Gastroesophageal sphincter (tissue), 3 donors: ENCODE data around the gene GLRA3.

Experiments used
- EP300 ChIP-seq: sonication (generic); formaldehyde crosslinking; IDR thresholded peaks from one replicate; pipeline ENCODE4 v1.6.1; 2017; ENCODE audit warnings: antibody characterized with exemption, mild to moderate bottlenecking
- POLR2A ChIP-seq, 2 donors: fragments of 450-650 bp; IDR thresholded peaks; one replicate each; pipeline ENCODE4 v1.6.1; 2017; ENCODE audit warnings: antibody characterized with exemption in 2 of 2, mild to moderate bottlenecking in 2 of 2, moderate library complexity in 1 of 2
- POLR2AphosphoS5 ChIP-seq: sonication (generic); formaldehyde crosslinking; IDR thresholded peaks from one replicate; pipeline ENCODE4 v1.6.1; 2017; ENCODE audit warnings: antibody characterized with exemption
- TF ChIP-seq, protein P1 (sequence below), 4 experiments: fragments of 200-600 bp in 2 of 4; fragments of 450-650 bp in 2 of 4; sonication (generic) in 1 of 4; IDR thresholded peaks; one replicate each; pipeline ENCODE4 v1.5.1; 2017 to 2019; ENCODE audit warnings: antibody characterized with exemption in 4 of 4, mild to moderate bottlenecking in 2 of 4, moderate library complexity in 2 of 4

DNA sequence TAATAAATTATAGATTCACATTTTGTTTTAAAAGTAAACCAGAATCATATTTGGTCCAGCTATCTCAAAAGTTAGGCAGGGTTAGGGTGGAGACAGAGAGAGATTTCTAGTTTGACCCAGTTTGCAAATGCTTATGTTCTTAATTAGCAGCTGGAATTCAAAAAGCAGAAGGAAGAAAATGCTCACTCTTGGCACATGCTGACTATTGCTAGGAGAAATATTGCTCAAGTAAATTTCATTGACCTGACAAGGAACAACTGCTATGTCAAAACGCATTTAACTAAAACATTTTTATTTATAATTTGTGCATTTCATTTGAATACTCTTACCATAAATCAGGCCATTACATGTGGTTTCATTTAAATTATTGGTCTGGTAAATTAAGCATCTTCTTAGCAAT, 131.8 kb downstream of the GLRA3 start:
- TF ChIP-seq, protein P1, sequence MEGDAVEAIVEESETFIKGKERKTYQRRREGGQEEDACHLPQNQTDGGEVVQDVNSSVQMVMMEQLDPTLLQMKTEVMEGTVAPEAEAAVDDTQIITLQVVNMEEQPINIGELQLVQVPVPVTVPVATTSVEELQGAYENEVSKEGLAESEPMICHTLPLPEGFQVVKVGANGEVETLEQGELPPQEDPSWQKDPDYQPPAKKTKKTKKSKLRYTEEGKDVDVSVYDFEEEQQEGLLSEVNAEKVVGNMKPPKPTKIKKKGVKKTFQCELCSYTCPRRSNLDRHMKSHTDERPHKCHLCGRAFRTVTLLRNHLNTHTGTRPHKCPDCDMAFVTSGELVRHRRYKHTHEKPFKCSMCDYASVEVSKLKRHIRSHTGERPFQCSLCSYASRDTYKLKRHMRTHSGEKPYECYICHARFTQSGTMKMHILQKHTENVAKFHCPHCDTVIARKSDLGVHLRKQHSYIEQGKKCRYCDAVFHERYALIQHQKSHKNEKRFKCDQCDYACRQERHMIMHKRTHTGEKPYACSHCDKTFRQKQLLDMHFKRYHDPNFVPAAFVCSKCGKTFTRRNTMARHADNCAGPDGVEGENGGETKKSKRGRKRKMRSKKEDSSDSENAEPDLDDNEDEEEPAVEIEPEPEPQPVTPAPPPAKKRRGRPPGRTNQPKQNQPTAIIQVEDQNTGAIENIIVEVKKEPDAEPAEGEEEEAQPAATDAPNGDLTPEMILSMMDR (IDR thresholded peaks at IDR 0.05), result no peak
- TF ChIP-seq POLR2A (IDR thresholded peaks at IDR 0.05) (no peak), POLR2AphosphoS5 (peak; percentile 52), EP300 (no peak)
